Gastroesophageal sphincter (tissue), 4 donors: Measurements from ENCODE around the gene IL1F10. TPM values are rescaled to one million over a fixed set of nuclear protein-coding genes. Genes with fewer than 3 reads are reported as not detected.

Source experiments
- ATAC-seq: fragments of 150-250 bp; one replicate; pipeline ENCODE4 v1.9.1; 2016; ENCODE audit warnings: mild to moderate bottlenecking, moderate library complexity
- H3K27ac ChIP-seq, 4 donors: fragments of 200-600 bp; sonication (generic) in 3 of 4; 1 replicate in 3 of 4; 2 replicates in 1 of 4; pipeline ENCODE4 v1.5.1; 2016 to 2019
- H3K27me3 ChIP-seq: fragments of 200-600 bp; sonication (generic); one replicate; pipeline ENCODE4 v1.5.1; 2019
- H3K36me3 ChIP-seq, 2 donors: fragments of 200-600 bp; sonication (generic); one replicate each; pipeline ENCODE4 v1.5.1; 2019; ENCODE audit warnings: control low read depth in 1 of 2
- H3K4me1 ChIP-seq, 3 donors: fragments of 200-600 bp; sonication (generic); 1 replicate in 2 of 3; 2 replicates in 1 of 3; pipeline ENCODE4 v1.5.1; 2016 to 2019; ENCODE audit warnings: control low read depth in 2 of 3
- H3K4me3 ChIP-seq, 2 donors: fragments of 200-600 bp; sonication (generic); one replicate each; pipeline ENCODE4 v1.5.1; 2019; ENCODE audit warnings: mild to moderate bottlenecking in 1 of 2, moderate library complexity in 1 of 2
- H3K9me3 ChIP-seq, 3 donors: fragments of 200-600 bp; sonication (generic); one replicate each; pipeline ENCODE4 v1.5.1; 2017 to 2019; ENCODE audit warnings: control low read depth in 2 of 3
- CTCF ChIP-seq, 4 experiments: fragments of 200-600 bp in 2 of 4; fragments of 450-650 bp in 2 of 4; sonication (generic) in 1 of 4; IDR thresholded peaks; one replicate each; pipeline ENCODE4 v1.5.1; 2017 to 2019; ENCODE audit warnings: antibody characterized with exemption in 4 of 4, mild to moderate bottlenecking in 2 of 4, moderate library complexity in 2 of 4
- EP300 ChIP-seq: sonication (generic); formaldehyde crosslinking; IDR thresholded peaks from one replicate; pipeline ENCODE4 v1.6.1; 2017; ENCODE audit warnings: antibody characterized with exemption, mild to moderate bottlenecking
- POLR2A ChIP-seq, 2 donors: fragments of 450-650 bp; IDR thresholded peaks; one replicate each; pipeline ENCODE4 v1.6.1; 2017; ENCODE audit warnings: antibody characterized with exemption in 2 of 2, mild to moderate bottlenecking in 2 of 2, moderate library complexity in 1 of 2
- POLR2AphosphoS5 ChIP-seq: sonication (generic); formaldehyde crosslinking; IDR thresholded peaks from one replicate; pipeline ENCODE4 v1.6.1; 2017; ENCODE audit warnings: antibody characterized with exemption
- WGBS, 2 donors: methylation state at CpG; one replicate each; pipeline ENCODE4 v1.1.5; 2018; ENCODE audit warnings: low coverage in 1 of 2; 5-methylcytosine and 5-hydroxymethylcytosine counted together
- total RNA-seq, 4 donors: library from RNA; depleted of rRNA; stranded (reverse); fragments of >200 nt; gene quantifications; one replicate each; pipeline ENCODE4 v1.1.0, GENCODE V29; 2016

Gene IL1F10
- total RNA-seq, 4 donors from 2014 or later, result not detected

- no peaks in the 10 kb centered on the region for H3K4me1 ChIP-seq
- 72 to 80% methylated on average over 1 to 3 of the region's 3 CpGs for WGBS, 2 donors
- no peak for ATAC-seq
Measured at GRCh38 chr2:113038291-113038690, 29.5 kb upstream of the IL1F10 start.

DNA sequence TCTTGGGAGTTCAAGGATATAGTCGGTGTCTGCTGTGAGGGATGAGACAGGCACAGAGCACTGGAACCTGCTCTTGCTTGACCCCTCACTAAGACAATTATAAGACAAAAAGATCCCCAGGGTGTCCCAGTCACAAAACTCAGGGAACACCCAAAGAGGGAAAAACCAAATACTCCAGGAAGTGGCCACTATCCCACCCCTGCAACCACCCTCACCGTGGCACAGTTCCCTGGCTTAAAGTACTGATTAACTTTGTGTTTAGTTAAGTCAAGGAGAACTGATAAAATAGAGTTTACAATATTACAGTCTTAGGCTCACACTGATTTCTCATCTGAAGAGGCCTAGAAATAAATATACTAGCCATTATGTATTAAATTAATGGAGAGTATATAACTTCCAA is 28.6 kb upstream of the IL1F10 start:
- Histone ChIP-seq H3K4me3 (no peak overlapping the region), H3K36me3 (no peaks in the 10 kb centered on the region), H3K9me3 (no peaks in the 10 kb centered on the region), H3K27me3 (peaks cover 8% of the 10 kb centered on the region), H3K27ac (no peak overlapping the region), H3K4me1 (no peaks in the 10 kb centered on the region)
- TF ChIP-seq POLR2A (IDR thresholded peaks at IDR 0.05), result no peak
- TF ChIP-seq CTCF (IDR thresholded peaks at IDR 0.05), result no peak
- no peak for TF ChIP-seq EP300
- no peak for TF ChIP-seq POLR2AphosphoS5
- no peak for ATAC-seq
- 31% methylated on average over 1 of the region's 2 CpGs; no CpG with 5 or more reads in 1 of the 2 donors for WGBS, 2 donors

More at GRCh38 chr2:113038291-113038690, 29.5 kb upstream of the IL1F10 start:
- TF ChIP-seq CTCF (IDR thresholded peaks at IDR 0.05), result no peak
- TF ChIP-seq POLR2A (IDR thresholded peaks at IDR 0.05), result no peak
- no peak for TF ChIP-seq EP300
- TF ChIP-seq POLR2AphosphoS5, result no peak
- H3K27ac ChIP-seq, result no peak overlapping the region
- H3K27me3 ChIP-seq, result peaks cover 8% of the 10 kb centered on the region
- no peaks in the 10 kb centered on the region for H3K9me3 ChIP-seq
- no peak overlapping the region for H3K4me3 ChIP-seq
- H3K36me3 ChIP-seq, result no peaks in the 10 kb centered on the region

DNA sequence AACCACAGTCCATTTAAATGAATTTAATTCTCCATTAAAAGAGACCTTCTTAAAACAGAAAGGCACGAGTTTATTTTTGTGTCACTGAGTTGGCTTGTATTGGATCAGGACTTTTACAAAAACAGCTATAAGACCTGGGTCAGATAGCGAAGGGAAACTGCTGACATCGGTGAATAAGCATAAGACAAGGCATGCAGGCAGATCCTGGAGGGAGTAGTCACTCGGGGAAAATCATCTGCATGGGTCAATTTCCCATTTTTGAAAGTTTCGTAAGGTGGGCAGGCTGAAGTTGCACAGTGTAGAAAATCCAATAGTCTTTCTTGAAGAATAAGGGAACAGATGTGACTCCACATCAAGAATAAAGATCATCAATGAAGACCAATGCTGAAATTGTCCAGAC is 28.1 kb upstream of the IL1F10 start:
- Histone ChIP-seq H3K4me1 (no peaks in the 10 kb centered on the region), H3K9me3 (no peaks in the 10 kb centered on the region), H3K27ac (no peak overlapping the region), H3K4me3 (no peak overlapping the region), H3K36me3 (no peaks in the 10 kb centered on the region), H3K27me3 (peaks cover 6% of the 10 kb centered on the region)
- WGBS, 2 donors, result 35 to 59% methylated on average over 5 of the region's 5 CpGs
- ATAC-seq, result no peak
- TF ChIP-seq POLR2A (IDR thresholded peaks at IDR 0.05), result no peak

DNA sequence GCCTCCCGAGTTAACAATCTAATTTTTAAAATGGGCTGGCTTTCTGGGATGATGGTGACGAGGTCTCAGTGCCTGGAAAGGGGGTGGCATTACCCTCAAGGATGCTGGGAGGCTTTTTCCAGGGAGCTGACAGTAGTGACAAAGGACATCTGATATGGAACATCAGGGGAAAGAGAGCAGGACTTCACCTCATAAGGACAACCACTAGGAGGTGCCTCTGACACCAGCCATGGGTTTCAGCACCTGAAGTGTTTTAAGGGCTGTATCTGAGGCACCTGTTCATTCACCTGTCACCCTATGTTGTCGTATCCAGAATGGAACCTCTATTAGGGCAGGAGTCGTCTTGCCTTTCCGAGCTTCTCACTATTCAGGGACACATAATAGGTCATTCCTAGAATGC is 25.9 kb upstream of the IL1F10 start:
- no peaks in the 10 kb centered on the region for H3K9me3 ChIP-seq
- no peak for ATAC-seq
- no peaks in the 10 kb centered on the region for H3K27me3 ChIP-seq
- H3K27ac ChIP-seq, result no peak overlapping the region
- no peaks in the 10 kb centered on the region for H3K4me1 ChIP-seq
- no peak for TF ChIP-seq POLR2AphosphoS5
- TF ChIP-seq POLR2A (IDR thresholded peaks at IDR 0.05), result no peak
- no peak for TF ChIP-seq EP300
- no peak for TF ChIP-seq CTCF (IDR thresholded peaks at IDR 0.05)
- no peaks in the 10 kb centered on the region for H3K36me3 ChIP-seq
- 50 to 76% methylated on average over 3 to 5 of the region's 5 CpGs for WGBS, 2 donors
- no peak overlapping the region for H3K4me3 ChIP-seq

DNA sequence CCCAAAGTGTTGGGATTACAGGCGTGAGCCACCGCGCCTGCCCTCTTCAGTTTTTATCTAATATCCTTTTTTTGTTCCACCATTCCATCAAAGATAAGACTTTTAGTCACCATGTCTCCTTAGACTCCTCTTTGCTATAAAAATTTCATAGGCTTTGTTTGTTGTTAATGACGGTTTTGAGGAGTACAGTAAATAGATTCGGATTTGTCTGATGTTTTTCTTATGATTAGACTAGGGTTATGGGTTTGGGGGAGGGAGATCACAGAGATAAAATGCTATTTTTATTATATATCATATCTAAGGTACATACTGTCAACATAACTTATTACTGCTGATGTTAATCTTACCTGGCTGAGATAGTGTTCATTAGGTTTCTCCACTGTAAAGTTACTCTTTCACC is 21.3 kb upstream of the IL1F10 start:
- WGBS, 2 donors, result 86 to 89% methylated on average over 4 to 5 of the region's 5 CpGs
- H3K36me3 ChIP-seq, result no peaks in the 10 kb centered on the region
- no peaks in the 10 kb centered on the region for H3K4me1 ChIP-seq
- TF ChIP-seq CTCF (IDR thresholded peaks at IDR 0.05) (no peak), POLR2AphosphoS5 (no peak), POLR2A (IDR thresholded peaks at IDR 0.05) (no peak), EP300 (no peak)
- peaks cover 4% of the 10 kb centered on the region for H3K27me3 ChIP-seq
- no peak overlapping the region for H3K27ac ChIP-seq
- peaks cover 0 to 6% (median 0%) of the 10 kb centered on the region in 3 donors for H3K9me3 ChIP-seq
- ATAC-seq, result no peak
- no peak overlapping the region for H3K4me3 ChIP-seq
